Epithelial cell of proximal tubule (primary cell): ENCODE measurements around the gene RPS6KA4. TPM values are rescaled to one million over a fixed set of nuclear protein-coding genes. Genes with fewer than 3 reads are reported as not detected.

ENCODE experiments used
- DNase-seq: peaks from one replicate; pipeline ENCODE4 v3.0.0-alpha.2; 2011; ENCODE audit warnings: low read depth
- H3K4me3 ChIP-seq: 2 replicates; pipeline ENCODE4 v1.5.1; 2011; ENCODE audit warnings: low read depth, mild to moderate bottlenecking, low read length
- total RNA-seq: library from RNA; depleted of rRNA; stranded (reverse); fragments of >200 nt; gene quantifications from 2 replicates; pipeline ENCODE4 v1.2.3, GENCODE V29; 2015
- TF ChIP-seq, protein P1 (sequence below): conservative IDR thresholded peaks from 2 replicates; pipeline ENCODE4 v1.5.1; 2012; ENCODE audit warnings: low read depth, mild to moderate bottlenecking, low read length

Gene RPS6KA4
- total RNA-seq, 1 donor from 2014 or later: 37.1 TPM

DNA sequence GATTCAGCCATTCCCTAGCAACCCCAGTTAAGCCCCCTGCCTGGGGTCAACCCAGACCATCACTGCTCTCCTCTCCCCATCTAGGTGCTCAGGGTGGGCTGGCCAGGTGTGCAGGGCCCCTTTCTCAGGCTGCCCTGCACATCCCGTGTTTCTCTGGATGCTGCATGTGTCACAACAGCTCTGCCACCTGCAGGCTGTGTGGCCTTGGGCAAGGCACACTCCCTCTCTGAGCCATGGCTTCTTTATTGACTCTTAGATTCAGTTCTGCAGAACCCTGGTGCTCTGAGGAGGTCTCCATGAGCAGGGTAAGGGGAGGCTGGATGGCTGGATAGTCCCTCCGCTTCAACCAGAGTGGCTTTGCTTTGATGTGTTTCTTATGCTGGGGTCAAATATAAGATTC, 24.6 kb downstream of the RPS6KA4 start:
- no peak for DNase-seq
- TF ChIP-seq, protein P1, sequence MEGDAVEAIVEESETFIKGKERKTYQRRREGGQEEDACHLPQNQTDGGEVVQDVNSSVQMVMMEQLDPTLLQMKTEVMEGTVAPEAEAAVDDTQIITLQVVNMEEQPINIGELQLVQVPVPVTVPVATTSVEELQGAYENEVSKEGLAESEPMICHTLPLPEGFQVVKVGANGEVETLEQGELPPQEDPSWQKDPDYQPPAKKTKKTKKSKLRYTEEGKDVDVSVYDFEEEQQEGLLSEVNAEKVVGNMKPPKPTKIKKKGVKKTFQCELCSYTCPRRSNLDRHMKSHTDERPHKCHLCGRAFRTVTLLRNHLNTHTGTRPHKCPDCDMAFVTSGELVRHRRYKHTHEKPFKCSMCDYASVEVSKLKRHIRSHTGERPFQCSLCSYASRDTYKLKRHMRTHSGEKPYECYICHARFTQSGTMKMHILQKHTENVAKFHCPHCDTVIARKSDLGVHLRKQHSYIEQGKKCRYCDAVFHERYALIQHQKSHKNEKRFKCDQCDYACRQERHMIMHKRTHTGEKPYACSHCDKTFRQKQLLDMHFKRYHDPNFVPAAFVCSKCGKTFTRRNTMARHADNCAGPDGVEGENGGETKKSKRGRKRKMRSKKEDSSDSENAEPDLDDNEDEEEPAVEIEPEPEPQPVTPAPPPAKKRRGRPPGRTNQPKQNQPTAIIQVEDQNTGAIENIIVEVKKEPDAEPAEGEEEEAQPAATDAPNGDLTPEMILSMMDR: no peak
- H3K4me3 ChIP-seq: no peak overlapping the region

DNA sequence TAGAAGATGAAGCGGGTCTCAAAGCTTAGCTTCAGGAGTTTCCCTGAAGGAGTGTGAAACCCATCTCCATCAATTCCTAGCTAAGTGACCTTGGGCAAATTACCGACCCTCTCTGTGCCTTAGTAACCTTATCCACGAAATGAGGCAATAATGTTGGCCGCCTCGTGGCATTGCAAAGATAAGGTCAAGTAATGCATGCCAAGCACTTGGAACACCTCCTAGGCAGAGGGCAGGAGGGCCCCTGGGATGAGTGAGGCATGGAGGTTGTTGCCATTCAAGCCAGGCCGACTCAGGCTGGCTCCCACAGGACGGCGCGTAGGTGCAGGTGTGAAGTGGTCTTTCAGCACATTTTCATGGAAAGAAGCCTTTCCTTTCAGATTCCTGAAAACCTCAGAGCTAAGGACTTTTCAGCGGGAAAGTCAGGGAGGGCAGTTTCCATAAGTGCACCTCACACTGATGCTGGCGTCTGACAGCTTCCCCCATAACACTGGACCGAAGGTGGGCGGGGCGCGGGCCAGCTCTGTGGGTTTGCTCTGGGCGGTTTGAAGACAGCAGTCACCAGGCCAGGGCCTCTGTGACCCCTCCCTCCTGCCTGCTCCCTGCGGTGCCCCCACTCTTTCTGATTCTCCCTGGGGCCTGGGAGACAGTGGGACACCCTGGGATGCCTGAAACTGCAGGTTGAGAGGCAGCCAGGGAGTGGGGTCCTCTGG, 25.2 kb downstream of the RPS6KA4 start:
- H3K4me3 ChIP-seq: no peak overlapping the region
- no peak for DNase-seq
- TF ChIP-seq, protein P1: no peak

DNA sequence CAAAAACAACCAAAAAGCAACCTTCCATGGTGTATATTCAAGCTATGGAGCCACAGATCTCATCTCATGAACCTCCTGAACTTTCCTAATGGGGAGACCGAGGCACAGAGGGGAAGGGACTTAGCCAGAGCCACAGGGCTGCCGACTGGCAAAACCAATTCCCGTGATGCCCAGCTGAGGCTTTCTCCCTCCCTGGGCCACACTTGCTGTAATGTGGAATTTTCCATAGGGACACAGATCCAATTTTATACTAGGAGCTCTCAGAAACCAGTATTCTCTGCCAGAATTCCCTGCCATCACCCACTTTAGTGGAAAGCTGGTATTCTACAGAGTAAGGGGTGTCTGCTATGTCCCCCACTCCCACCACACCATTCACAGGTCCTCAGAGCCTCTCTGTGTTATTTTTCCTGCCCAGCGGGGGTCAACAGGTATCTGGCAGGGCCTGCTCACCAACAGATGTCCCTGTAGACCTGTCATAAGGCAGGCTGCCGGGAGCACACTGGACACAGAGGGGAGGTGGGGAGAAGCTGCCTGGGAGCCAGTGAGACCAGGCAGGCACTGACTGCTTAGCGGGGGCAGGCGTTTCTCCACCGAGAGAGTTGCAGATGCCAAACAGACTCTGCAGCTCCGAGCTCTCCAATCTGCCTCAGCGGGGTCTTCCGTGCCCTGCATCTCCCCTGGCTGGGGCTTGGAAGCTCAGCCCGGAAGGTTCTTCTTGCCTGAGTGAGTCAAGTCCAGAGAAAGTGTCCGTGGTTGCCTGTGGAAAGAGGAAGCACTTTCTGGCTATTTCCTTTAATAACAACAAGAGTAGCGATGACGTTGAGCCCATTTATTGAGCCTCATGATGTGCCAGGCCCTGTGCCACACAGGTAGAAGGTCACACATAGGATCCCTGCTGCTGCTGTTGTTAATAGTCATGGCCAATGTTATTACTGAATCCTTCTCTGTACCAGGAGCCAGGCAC, 26.3 kb downstream of the RPS6KA4 start:
- H3K4me3 ChIP-seq: no peak overlapping the region
- no peak for DNase-seq
- TF ChIP-seq, protein P1: no peak

DNA sequence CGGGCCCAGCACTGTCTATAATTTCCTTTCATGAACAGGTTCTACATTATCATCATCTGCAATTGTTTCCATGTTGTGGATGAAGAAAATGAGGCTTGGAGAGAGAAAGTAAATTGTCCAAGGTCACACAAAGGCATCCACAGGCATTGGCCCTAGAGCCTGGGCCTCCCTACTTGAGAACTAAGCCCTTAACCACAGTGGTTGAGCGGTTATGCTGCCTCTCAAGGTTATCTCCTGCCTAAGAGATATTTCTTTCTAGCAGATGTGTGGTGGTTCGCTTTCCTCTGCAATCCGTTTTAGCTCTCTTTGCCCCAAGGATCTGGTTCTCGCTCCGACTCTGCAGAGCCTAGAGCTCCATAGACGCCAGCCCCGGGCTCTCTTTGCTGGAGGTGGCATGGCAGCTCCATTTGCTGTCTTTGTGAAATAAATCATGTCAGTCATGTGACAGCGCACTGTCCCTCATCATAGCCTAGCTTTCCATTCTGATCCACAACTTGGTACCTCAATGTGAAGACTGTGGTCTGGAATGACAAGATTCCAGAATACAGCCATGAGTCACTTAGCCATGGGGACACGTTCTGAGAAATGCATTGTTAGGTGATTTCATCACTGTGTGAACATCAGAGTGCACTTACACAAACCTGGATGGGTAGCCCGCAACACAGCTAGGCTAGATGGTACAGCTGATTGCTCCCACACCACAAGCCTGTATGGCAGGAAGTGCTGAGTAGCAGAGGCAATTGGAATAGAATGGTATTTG, 27.2 kb downstream of the RPS6KA4 start:
- TF ChIP-seq, protein P1: no peak
- DNase-seq: no peak
- no peak overlapping the region for H3K4me3 ChIP-seq

DNA sequence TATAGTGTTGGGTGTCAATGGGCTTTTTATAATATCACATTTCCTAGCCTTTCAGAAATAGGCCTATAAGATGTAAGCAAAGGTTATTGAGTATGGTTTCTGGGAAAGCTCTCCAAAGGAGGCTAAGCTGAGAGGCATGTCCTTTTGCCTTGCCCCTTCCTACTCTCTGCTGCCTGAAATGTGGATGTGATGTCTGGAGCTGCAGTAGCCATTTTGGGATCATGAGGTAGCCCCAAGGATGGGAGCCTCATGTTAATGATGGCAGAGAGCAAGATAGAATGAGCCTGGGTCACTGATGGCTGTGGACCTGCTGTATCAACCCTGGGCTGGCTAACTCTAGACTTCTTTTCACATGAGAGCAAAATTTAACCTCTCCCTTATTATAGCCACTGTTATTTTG, 29.0 kb downstream of the RPS6KA4 start:
- TF ChIP-seq, protein P1: no peak
- H3K4me3 ChIP-seq: no peak overlapping the region

DNA sequence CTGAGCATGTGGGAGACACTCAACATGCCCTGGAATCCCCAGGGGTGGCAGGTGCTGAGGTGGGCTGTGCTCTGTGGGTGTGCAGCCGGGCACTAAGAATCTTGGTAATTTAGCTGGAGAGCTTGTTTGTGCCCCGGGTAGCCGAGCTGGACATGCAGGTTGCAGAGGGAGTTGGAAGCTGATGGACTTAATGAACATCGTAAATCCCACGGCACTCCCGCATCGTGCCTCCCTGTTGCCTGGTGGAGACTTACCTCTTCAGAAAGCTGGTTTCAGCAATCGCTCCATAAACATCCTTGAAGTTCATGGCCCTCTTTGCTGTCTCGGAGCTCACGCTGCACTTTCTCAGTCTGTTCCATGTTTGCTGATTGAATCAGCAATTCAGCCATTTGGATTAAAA, 29.9 kb downstream of the RPS6KA4 start:
- no peak for DNase-seq
- TF ChIP-seq, protein P1: no peak

More for the DNA sequence above, 29.0 kb downstream of the RPS6KA4 start:
- DNase-seq: no peak

More for the DNA sequence above, 29.9 kb downstream of the RPS6KA4 start:
- H3K4me3 ChIP-seq: no peak overlapping the region
